SK-N-SH (cell line): ENCODE results near the gene TUBB3.

Experiments used
- CTCF ChIP-seq: fragments of 200-600 bp; sonication (generic); IDR thresholded peaks from 2 replicates; pipeline ENCODE4 v1.6.1; 2017; ENCODE audit warnings: antibody characterized with exemption, mild to moderate bottlenecking, moderate library complexity
- EP300 ChIP-seq, 2 experiments: IDR thresholded peaks; 2 replicates each; pipeline versions ENCODE4 v1.4.0 to v1.6.1; 2012; ENCODE audit warnings: borderline replicate concordance in 1 of 2, low read depth in 1 of 2, low read length in 1 of 2
- EZH2phosphoT487 ChIP-seq: fragments of 200-600 bp; sonication (generic); IDR thresholded peaks from 2 replicates; pipeline ENCODE4 v1.6.1; 2017; ENCODE audit warnings: low read depth, mixed run types, mild to moderate bottlenecking, antibody characterized with exemption, moderate library complexity, borderline replicate concordance
- GATA2 ChIP-seq: sonication (generic); formaldehyde crosslinking; IDR thresholded peaks from 2 replicates; pipeline ENCODE4 v1.5.0; 2020; ENCODE audit warnings: mild to moderate bottlenecking, missing genetic modification reagents
- MXI1 ChIP-seq: IDR thresholded peaks from 2 replicates; pipeline ENCODE4 v1.6.1; 2012; ENCODE audit warnings: mild to moderate bottlenecking, low read depth, low read length, improper control_type of control experiment
- POLR2AphosphoS5 ChIP-seq: IDR thresholded peaks from 2 replicates; pipeline ENCODE4 v1.6.1; 2012; ENCODE audit warnings: low read depth, low read length
- RAD21 ChIP-seq: IDR thresholded peaks from 2 replicates; pipeline ENCODE4 v1.6.1; 2012; ENCODE audit warnings: mild to moderate bottlenecking, low read length
- RCOR1 ChIP-seq: fragments of 150-350 bp; IDR thresholded peaks from 2 replicates; pipeline ENCODE4 v1.6.1; 2017; ENCODE audit warnings: antibody characterized with exemption, low read length
- RXRA ChIP-seq: IDR thresholded peaks from 2 replicates; pipeline ENCODE4 v1.4.0; 2012; ENCODE audit warnings: low read depth, mild to moderate bottlenecking, borderline replicate concordance
- TAF1 ChIP-seq: IDR thresholded peaks from 2 replicates; pipeline ENCODE4 v1.6.1; 2012; ENCODE audit warnings: low read depth, mild to moderate bottlenecking, low read length, moderate library complexity, borderline replicate concordance
- TEAD4 ChIP-seq: IDR thresholded peaks from 2 replicates; pipeline ENCODE4 v1.4.0; 2012; ENCODE audit warnings: mild to moderate bottlenecking, borderline replicate concordance; ENCODE audit not compliant: insufficient read depth
- TF ChIP-seq, protein P1 (sequence below): IDR thresholded peaks from 2 replicates; pipeline ENCODE4 v1.4.0; 2012; ENCODE audit warnings: low read depth

DNA sequence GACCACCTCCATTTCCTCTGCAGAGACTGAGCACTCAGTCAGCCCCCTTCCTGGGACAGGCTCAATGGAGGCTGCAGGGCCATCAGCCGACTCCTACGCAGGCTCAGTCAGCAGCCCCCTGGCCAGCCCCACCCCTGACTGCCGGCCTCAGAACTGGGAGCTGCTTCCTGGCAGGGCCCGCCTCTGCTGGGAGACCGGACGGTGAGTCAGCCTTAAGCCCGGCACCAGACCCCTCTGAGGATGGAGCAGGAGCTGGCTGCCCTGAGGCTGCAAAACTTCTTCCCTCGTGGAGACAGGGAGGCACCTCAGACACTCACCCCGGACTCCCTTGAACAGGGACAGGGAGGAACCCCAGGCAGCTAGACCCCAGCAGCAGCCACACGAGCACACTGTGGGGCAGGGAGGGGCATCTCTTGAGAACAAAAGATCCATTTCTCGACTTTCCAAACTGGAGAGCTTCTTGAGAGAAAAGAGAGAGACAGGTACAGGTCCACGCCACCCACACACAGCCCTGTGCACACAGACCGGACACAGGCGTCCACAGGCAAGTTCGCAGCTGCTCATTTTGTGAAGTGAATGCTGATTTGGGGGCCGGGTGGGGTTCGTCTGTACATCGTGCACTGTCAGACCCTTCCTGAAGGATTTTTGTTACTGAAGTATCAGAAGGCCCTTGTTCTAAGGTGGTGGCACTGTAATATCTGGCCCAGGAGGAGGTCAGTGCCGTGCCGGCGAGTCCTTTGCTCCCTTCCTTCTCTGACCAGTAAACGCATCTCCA, 1.3 kb upstream of the TUBB3 start:
- TF ChIP-seq CTCF = no peak
- no peak; the same call in 1 of the 2 replicates for TF ChIP-seq MXI1
- no peak for TF ChIP-seq RAD21
- TF ChIP-seq, protein P1, sequence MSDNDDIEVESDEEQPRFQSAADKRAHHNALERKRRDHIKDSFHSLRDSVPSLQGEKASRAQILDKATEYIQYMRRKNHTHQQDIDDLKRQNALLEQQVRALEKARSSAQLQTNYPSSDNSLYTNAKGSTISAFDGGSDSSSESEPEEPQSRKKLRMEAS = 0 out of 2 replicates have a peak, but pooled peaks have one; percentile 76
- TF ChIP-seq EP300 (IDR thresholded peaks at IDR 0.05; ENCODE audit: borderline replicate concordance in 1 of 2, low read depth in 1 of 2, low read length in 1 of 2) = peak in 1 of 2 experiments; percentile 4; a peak in 1 of 4 replicates
- peak; percentile 96 for TF ChIP-seq POLR2AphosphoS5
- no peak for TF ChIP-seq RXRA
- TF ChIP-seq EZH2phosphoT487 = no peak
- TF ChIP-seq TEAD4 = no peak
- no peak for TF ChIP-seq RCOR1
- TF ChIP-seq GATA2 (CRISPR knock-in tag) = no peak
- TF ChIP-seq TAF1 = peak; percentile 95
